Stimulated activated CD4-positive, alpha-beta T cell treated with anti-CD3 and anti-CD28 coated beads, Interleukin-2, amount 100 ng/mL, for 24 hours (primary cell): Measurements from ENCODE around the gene LRWD1.
"Not testable (repeated sequence)": the region's sequence is repeated elsewhere in the genome, so short reads cannot be mapped to it uniquely, and the experiment has no call there.

Experiments used
- DNase-seq, 2 donors: peaks; one replicate each; pipeline ENCODE4 v3.0.0-alpha.2; 2020

The LRWD1 gene

GRCh38 chr7:102444961-102445673, 19.7 kb upstream of the LRWD1 start:
- DNase-seq: no peak

- no peak for DNase-seq
These were observed 19.1 kb upstream of the LRWD1 start for GRCh38 chr7:102445674-102446071.

- no peak for DNase-seq
These were observed 18.2 kb upstream of the LRWD1 start for GRCh38 chr7:102446387-102447156.

GRCh38 chr7:102447311-102447710, 17.5 kb upstream of the LRWD1 start:
- DNase-seq: no peak

GRCh38 chr7:102449136-102449535, 15.6 kb upstream of the LRWD1 start:
- DNase-seq: no peak

GRCh38 chr7:102450242-102450641, 14.5 kb upstream of the LRWD1 start:
- DNase-seq: peak; percentile 49 to 62

GRCh38 chr7:102451371-102452054, 13.3 kb upstream of the LRWD1 start:
- no peak for DNase-seq

GRCh38 chr7:102452451-102452850, 12.3 kb upstream of the LRWD1 start:
- DNase-seq: no peak

GRCh38 chr7:102453319-102453718, 11.5 kb upstream of the LRWD1 start:
- no peak for DNase-seq

GRCh38 chr7:102454468-102454867, 10.3 kb upstream of the LRWD1 start:
- DNase-seq: no peak

GRCh38 chr7:102454932-102455331, 9.9 kb upstream of the LRWD1 start:
- DNase-seq: not testable (repeated sequence)

- DNase-seq: no peak
These were observed 9.2 kb upstream of the LRWD1 start for GRCh38 chr7:102455596-102455995.

- no peak for DNase-seq
These were observed 8.5 kb upstream of the LRWD1 start for GRCh38 chr7:102456327-102456726.

GRCh38 chr7:102457352-102457924, 7.3 kb upstream of the LRWD1 start:
- DNase-seq: no peak

GRCh38 chr7:102459221-102459844, 5.5 kb upstream of the LRWD1 start:
- no peak for DNase-seq

- DNase-seq: no peak
These were observed 4.3 kb upstream of the LRWD1 start for GRCh38 chr7:102460467-102460866.

- no peak for DNase-seq
These were observed 775 bp upstream of the LRWD1 start for GRCh38 chr7:102463841-102464576.

GRCh38 chr7:102466097-102466496, 1.3 kb downstream of the LRWD1 start:
- DNase-seq: no peak

GRCh38 chr7:102467581-102468477, 3.0 kb downstream of the LRWD1 start:
- no peak for DNase-seq

GRCh38 chr7:102468478-102469350, 3.9 kb downstream of the LRWD1 start:
- DNase-seq: no peak
